ENCODE measurements around the gene GPR157. TPM values are rescaled to one million over a fixed set of nuclear protein-coding genes. Genes with fewer than 3 reads are reported as not detected.

Gene GPR157
- total RNA-seq, 1 experiment from 2014 or later: 7.9 TPM

- Histone ChIP-seq H3K9ac (ENCODE audit: low read length) (peak overlapping the region; percentile 72), H3K9me3 (ENCODE audit: low read length) (no peaks in the 10 kb centered on the region), H3K79me2 (ENCODE audit: low read length) (peaks cover 10% of the 10 kb centered on the region), H3F3A (ENCODE audit: low read length, unreplicated experiment) (no peaks in the 10 kb centered on the region), H2AFZ (ENCODE audit: low read length) (no peak overlapping the region), H3K27ac (ENCODE audit: low read length) (peak overlapping the region; percentile 95), H3K4me1 (ENCODE audit: insufficient read depth, low read length) (peaks cover 48% of the 10 kb centered on the region), H3K4me3 (ENCODE audit: low read length) (no peak overlapping the region), H3K4me2 (ENCODE audit: low read length) (peak overlapping the region; percentile 43), H3K27me3 (ENCODE audit: low read length) (no peaks in the 10 kb centered on the region), H3K9me2 (replicated peaks; ENCODE audit: low read length) (no peaks in the 10 kb centered on the region), H4K20me1 (ENCODE audit: low read length) (no peaks in the 10 kb centered on the region), H3K36me3 (ENCODE audit: low read depth, low read length) (no peaks in the 10 kb centered on the region)
- TF ChIP-seq CTCF (conservative IDR thresholded peaks at IDR 0.05; ENCODE audit: low read depth, low read length) (no peak), EZH2phosphoT487 (IDR thresholded peaks at IDR 0.05; ENCODE audit: borderline replicate concordance, low read length) (no peak), EZH2 (IDR thresholded peaks at IDR 0.05; ENCODE audit: low read length, unreplicated experiment) (no peak)
- CTCF ChIA-PET: no interaction called here
- POLR2A ChIA-PET (ENCODE audit: unreplicated experiment): no interaction called here
- no TSS peak for BruUV-seq (replicated peaks)
- ATAC-seq: peak; percentile 12; the same call in 1 of the 2 replicates
- intact Hi-C loops (cut with micrococcal nuclease): no loop called here
- peak; percentile 56 for DNase-seq
Measured at GRCh38 chr1:9166289-9167235, 37.7 kb upstream of the GPR157 start.

- ChIA-PET POLR2A (ENCODE audit: unreplicated experiment) (no interaction called here), CTCF (interaction anchor here (0.6 kb wide), 2 partner anchors 248 to 353 kb away, joined by 3 to 6 read pairs; no protein-coding TSS in a partner anchor)
- intact Hi-C loops (cut with micrococcal nuclease): loop anchor here (2.0 kb wide), 1 partner anchor 15 kb away; no protein-coding TSS in a partner anchor
- H3K4me3 ChIP-seq (ENCODE audit: low read length): no peak overlapping the region
- H3K9ac ChIP-seq (ENCODE audit: low read length): peak overlapping the region; percentile 72
- H3F3A ChIP-seq (ENCODE audit: low read length, unreplicated experiment): no peaks in the 10 kb centered on the region
- peaks cover 56% of the 10 kb centered on the region for H3K4me1 ChIP-seq (ENCODE audit: insufficient read depth, low read length)
- DNase-seq (peak; percentile 20), ATAC-seq (no peak)
- no peaks in the 10 kb centered on the region for H3K27me3 ChIP-seq (ENCODE audit: low read length)
- peak overlapping the region; percentile 76 for H3K4me2 ChIP-seq (ENCODE audit: low read length)
- H3K9me3 ChIP-seq (ENCODE audit: low read length): no peaks in the 10 kb centered on the region
- no peak overlapping the region for H2AFZ ChIP-seq (ENCODE audit: low read length)
- no peaks in the 10 kb centered on the region for H4K20me1 ChIP-seq (ENCODE audit: low read length)
- H3K79me2 ChIP-seq (ENCODE audit: low read length): peaks cover 13% of the 10 kb centered on the region
- H3K27ac ChIP-seq (ENCODE audit: low read length): peak overlapping the region; percentile 95
- no peaks in the 10 kb centered on the region for H3K36me3 ChIP-seq (ENCODE audit: low read depth, low read length)
- no peak for TF ChIP-seq CTCF (conservative IDR thresholded peaks at IDR 0.05; ENCODE audit: low read depth, low read length)
- no peak for TF ChIP-seq EZH2 (IDR thresholded peaks at IDR 0.05; ENCODE audit: low read length, unreplicated experiment)
- no peak for TF ChIP-seq EZH2phosphoT487 (IDR thresholded peaks at IDR 0.05; ENCODE audit: borderline replicate concordance, low read length)
- no peaks in the 10 kb centered on the region for H3K9me2 ChIP-seq (replicated peaks; ENCODE audit: low read length)
- BruUV-seq (replicated peaks): no TSS peak
Measured at GRCh38 chr1:9165396-9165795, 36.5 kb upstream of the GPR157 start.
